H1 (cell line): ENCODE data around the gene TMEM30A. TPM values are rescaled to one million over a fixed set of nuclear protein-coding genes. Genes with fewer than 3 reads are reported as not detected.

Source experiments
- CTCF ChIA-PET: fragments of 300-600 bp; sonication (Branson Sonifier 250); formaldehyde crosslinking; loops from one replicate; lab custom pipeline; 2021; ENCODE audit not compliant: partially characterized antibody; lab: Charles Lee
- POLR2A ChIA-PET: fragments of 300-600 bp; sonication (Branson Sonifier 250); formaldehyde crosslinking; loops from one replicate; lab custom pipeline; 2021; ENCODE audit warnings: inconsistent platforms; ENCODE audit not compliant: partially characterized antibody; lab: Charles Lee
- DNase-seq, 2 experiments: peaks; one replicate each; pipeline versions ENCODE4 v3.0.0 to v3.0.0-alpha.2; 2010 to 2022; ENCODE audit warnings: low spot score in 2 of 2, low read depth in 1 of 2, mixed read lengths in 1 of 2
- FAIRE-seq: peaks from 2 replicates; lab custom pipeline; 2011; peaks lifted over from hg19 to GRCh38; lab: Jason Lieb, UNC
- H2AFZ ChIP-seq: 2 replicates; pipeline ENCODE4 v1.8.1; 2012; ENCODE audit warnings: low read length, inconsistent platforms
- H2AK5ac ChIP-seq: 2 replicates; pipeline ENCODE4 v1.6.1; 2013; ENCODE audit warnings: low read depth, low read length
- H2BK120ac ChIP-seq: replicated peaks from 2 replicates; pipeline ENCODE3; 2013; ENCODE audit warnings: low read depth, low read length, inconsistent platforms
- H2BK12ac ChIP-seq: 2 replicates; pipeline ENCODE4 v1.6.1; 2013; ENCODE audit warnings: low read depth, low read length
- H2BK15ac ChIP-seq: 2 replicates; pipeline ENCODE4 v1.6.1; 2013; ENCODE audit warnings: low read length
- H2BK20ac ChIP-seq: 2 replicates; pipeline ENCODE4 v1.6.1; 2013; ENCODE audit warnings: low read length
- H2BK5ac ChIP-seq: 2 replicates; pipeline ENCODE4 v1.6.1; 2013; ENCODE audit warnings: low read depth, low read length
- H3K14ac ChIP-seq: 2 replicates; pipeline ENCODE4 v1.6.1; 2013; ENCODE audit warnings: inconsistent platforms; ENCODE audit not compliant: insufficient read length
- H3K18ac ChIP-seq: 2 replicates; pipeline ENCODE4 v1.6.1; 2013; ENCODE audit warnings: low read length; ENCODE audit errors: extremely low read depth
- H3K23ac ChIP-seq: 2 replicates; pipeline ENCODE4 v1.6.1; 2013; ENCODE audit warnings: inconsistent platforms; ENCODE audit not compliant: insufficient read length
- H3K23me2 ChIP-seq: 2 replicates; pipeline ENCODE4 v1.6.1; 2013; ENCODE audit warnings: low read depth, low read length
- H3K27ac ChIP-seq: 2 replicates; pipeline ENCODE4 v1.6.1; 2011; ENCODE audit warnings: low read depth, low read length, inconsistent platforms
- H3K27me3 ChIP-seq, 4 experiments: replicated peaks in 1 of 4; 1 replicate in 1 of 4; 2 replicates in 3 of 4; pipeline versions ENCODE4 v1.6.1 to v1.8.1; 2011 to 2013; ENCODE audit warnings: low read length in 3 of 4, mild to moderate bottlenecking in 3 of 4, inconsistent platforms in 2 of 4, mixed read lengths in 2 of 4, moderate library complexity in 1 of 4; ENCODE audit not compliant: control insufficient read depth in 3 of 4, insufficient read depth in 3 of 4; ENCODE audit errors: extremely low read depth in 1 of 4
- H3K36me3 ChIP-seq, 4 experiments: 2 replicates each; pipeline versions ENCODE4 v1.6.1 to v1.8.1; 2011 to 2013; ENCODE audit warnings: mild to moderate bottlenecking in 4 of 4, low read length in 3 of 4, moderate library complexity in 2 of 4, control low read depth in 1 of 4, inconsistent platforms in 1 of 4; ENCODE audit not compliant: insufficient read depth in 4 of 4, control insufficient read depth in 2 of 4
- H3K4ac ChIP-seq: replicated peaks from 2 replicates; pipeline ENCODE3; 2013; ENCODE audit warnings: low read length, low read depth, mixed read lengths, inconsistent platforms; ENCODE audit not compliant: insufficient read length
- H3K4me1 ChIP-seq, 4 experiments: replicated peaks in 1 of 4; 1 replicate in 1 of 4; 2 replicates in 3 of 4; pipeline versions ENCODE4 v1.6.1 to v1.8.1; 2011 to 2013; ENCODE audit warnings: low read length in 3 of 4, inconsistent platforms in 2 of 4, mixed read lengths in 1 of 4; ENCODE audit not compliant: insufficient read depth in 4 of 4, control insufficient read depth in 3 of 4
- H3K4me2 ChIP-seq, 2 experiments: 2 replicates each; pipeline versions ENCODE4 v1.6.1 to v1.8.1; 2011 to 2013; ENCODE audit warnings: low read depth in 2 of 2, low read length in 2 of 2, control low read depth in 1 of 2, inconsistent platforms in 1 of 2, mild to moderate bottlenecking in 1 of 2; ENCODE audit not compliant: insufficient read depth in 1 of 2
- H3K4me3 ChIP-seq, 4 experiments: fragments of 200-600, 300-600 bp in 1 of 4; sonication (generic), shearing (Covaris generic), sonication (Bioruptor Twin) in 1 of 4; 2 replicates each; pipeline versions ENCODE4 v1.5.1 to v1.8.1; 2011 to 2016; ENCODE audit warnings: low read length in 4 of 4, low read depth in 3 of 4, control low read depth in 2 of 4, inconsistent platforms in 2 of 4, mild to moderate bottlenecking in 2 of 4, mixed read lengths in 1 of 4, moderate library complexity in 1 of 4; ENCODE audit not compliant: insufficient read depth in 2 of 4; ENCODE audit errors: extremely low read depth in 1 of 4
- H3K56ac ChIP-seq: replicated peaks from 2 replicates; pipeline ENCODE3; 2013; ENCODE audit warnings: low read depth, mild to moderate bottlenecking, mixed read lengths, low read length, inconsistent platforms; ENCODE audit not compliant: insufficient read length
- H3K79me1 ChIP-seq: 2 replicates; pipeline ENCODE4 v1.6.1; 2013; ENCODE audit warnings: low read depth, low read length, control low read depth
- H3K79me2 ChIP-seq, 2 experiments: 2 replicates each; pipeline versions ENCODE4 v1.6.1 to v1.8.1; 2012 to 2013; ENCODE audit warnings: low read length in 2 of 2, mild to moderate bottlenecking in 2 of 2, inconsistent platforms in 1 of 2; ENCODE audit not compliant: insufficient read depth in 2 of 2, control insufficient read depth in 1 of 2
- H3K9ac ChIP-seq, 4 experiments: replicated peaks in 1 of 4; 1 replicate in 1 of 4; 2 replicates in 3 of 4; pipeline versions ENCODE4 v1.6.1 to v1.8.1; 2011 to 2013; ENCODE audit warnings: low read depth in 3 of 4, low read length in 3 of 4, control low read depth in 2 of 4, mild to moderate bottlenecking in 2 of 4, moderate library complexity in 2 of 4, inconsistent platforms in 1 of 4; ENCODE audit errors: extremely low read depth in 1 of 4
- H3K9me3 ChIP-seq, 2 experiments: 2 replicates each; pipeline versions ENCODE4 v1.6.1 to v1.8.1; 2012 to 2013; ENCODE audit warnings: mild to moderate bottlenecking in 2 of 2, moderate library complexity in 2 of 2, control low read depth in 1 of 2, inconsistent platforms in 1 of 2, low read depth in 1 of 2, low read length in 1 of 2, mixed read lengths in 1 of 2; ENCODE audit not compliant: insufficient read depth in 2 of 2
- H4K20me1 ChIP-seq, 2 experiments: replicated peaks in 1 of 2; 2 replicates each; pipeline versions ENCODE3 to v1.8.1; 2011 to 2013; ENCODE audit warnings: inconsistent platforms in 2 of 2, low read length in 2 of 2, mild to moderate bottlenecking in 1 of 2; ENCODE audit not compliant: insufficient read depth in 2 of 2, control insufficient read depth in 1 of 2
- H4K5ac ChIP-seq: 2 replicates; pipeline ENCODE4 v1.6.1; 2013; ENCODE audit warnings: low read length, low read depth, mixed read lengths, inconsistent platforms; ENCODE audit not compliant: insufficient read length
- H4K8ac ChIP-seq: 2 replicates; pipeline ENCODE4 v1.8.0; 2013; ENCODE audit warnings: mild to moderate bottlenecking, moderate library complexity, low read length, inconsistent platforms; ENCODE audit not compliant: insufficient read depth; ENCODE audit errors: extremely low read depth
- H4K91ac ChIP-seq: replicated peaks from 2 replicates; pipeline ENCODE3; 2013; ENCODE audit warnings: low read length, mixed read lengths, inconsistent platforms; ENCODE audit not compliant: insufficient read length
- ASH2L ChIP-seq: fragments of 200-600, 300-600 bp; sonication (generic); IDR thresholded peaks from one replicate; pipeline ENCODE4 v1.7.1; 2017; ENCODE audit warnings: low read length
- EGR1 ChIP-seq: IDR thresholded peaks from 2 replicates; pipeline ENCODE4 v1.6.1; 2011; ENCODE audit warnings: low read depth, low read length, borderline replicate concordance
- EZH2 ChIP-seq: fragments of 200-600 bp; sonication (generic); IDR thresholded peaks from 2 replicates; pipeline ENCODE4 v1.7.1; 2012; ENCODE audit warnings: low read depth, mild to moderate bottlenecking, moderate library complexity, low read length, inconsistent platforms; ENCODE audit not compliant: severe bottlenecking
- HDAC2 ChIP-seq, 2 experiments: fragments of 300-600 bp in 1 of 2; sonication (generic) in 1 of 2; IDR thresholded peaks; 2 replicates each; pipeline ENCODE4 v1.6.1; 2011 to 2012; ENCODE audit warnings: low read depth in 2 of 2, low read length in 2 of 2, mild to moderate bottlenecking in 2 of 2, moderate library complexity in 2 of 2, borderline replicate concordance in 1 of 2, inconsistent platforms in 1 of 2
- HDAC6 ChIP-seq: IDR thresholded peaks from one replicate; pipeline ENCODE4 v1.7.1; 2012; ENCODE audit warnings: low read depth, mild to moderate bottlenecking, inconsistent platforms, low read length, moderate library complexity
- MAFK ChIP-seq: IDR thresholded peaks from 2 replicates; pipeline ENCODE4 v1.6.1; 2012; ENCODE audit warnings: low read depth, mild to moderate bottlenecking, improper control_type of control experiment, low read length
- POU5F1 ChIP-seq: IDR thresholded peaks from 2 replicates; pipeline ENCODE4 v1.6.1; 2011; ENCODE audit warnings: low read depth, mild to moderate bottlenecking, low read length, moderate library complexity
- SIX5 ChIP-seq: IDR thresholded peaks from 2 replicates; pipeline ENCODE4 v1.6.1; 2011; ENCODE audit warnings: mild to moderate bottlenecking, low read depth, low read length
- TCF12 ChIP-seq: IDR thresholded peaks from 2 replicates; pipeline ENCODE4 v1.6.1; 2011; ENCODE audit warnings: low read depth, mild to moderate bottlenecking, low read length
- YY1 ChIP-seq: IDR thresholded peaks from 2 replicates; pipeline ENCODE4 v1.6.1; 2011; ENCODE audit warnings: low read depth, mild to moderate bottlenecking, low read length
- WGBS, 2 experiments: shearing (Covaris generic) in 1 of 2; methylation state at CpG; one replicate each; pipeline versions ENCODE4 v1.1.6 to v1.1.7; 2013 to 2015; ENCODE audit warnings: low lambda C conversion rate in 2 of 2, mixed read lengths in 2 of 2, inconsistent platforms in 1 of 2, low coverage in 1 of 2, missing lambda C conversion rate in 1 of 2; ENCODE audit not compliant: insufficient replicate concordance in 2 of 2, insufficient coverage in 1 of 2, insufficient read length in 1 of 2; ENCODE audit errors: extremely low coverage in 1 of 2, missing lambda C conversion rate in 1 of 2; 5-methylcytosine and 5-hydroxymethylcytosine counted together
- polyA plus RNA-seq, 7 experiments: library from polyadenylated mRNA; depleted of rRNA in 3 of 7; stranded (reverse) in 5 of 7; unstranded in 2 of 7; fragments of >200 nt in 5 of 7; fragments of 200-250 nt in 2 of 7; gene quantifications; 1 replicate in 5 of 7; 2 replicates in 1 of 7; 4 replicates in 1 of 7; pipeline versions ENCODE4 v1.2.1 to v1.2.3, GENCODE V29; 2011 to 2013; ENCODE audit warnings: missing spikeins in 2 of 7, mixed read lengths in 2 of 7
- total RNA-seq: library from RNA; stranded (reverse); fragmentation: NEBNext Ultra II Directional; extraction: Animal tissue kit (Norgen Biotek cat#: 25700); gene quantifications from 2 replicates; pipeline ENCODE4 v1.2.1, GENCODE V29; 2021
- TF ChIP-seq, protein P1 (sequence below), 3 experiments: IDR thresholded peaks; 1 replicate in 2 of 3; 2 replicates in 1 of 3; pipeline versions ENCODE4 v1.5.1 to v1.6.1; 2011; ENCODE audit warnings: low read length in 3 of 3, mild to moderate bottlenecking in 3 of 3, inconsistent platforms in 2 of 3, low read depth in 1 of 3, moderate library complexity in 1 of 3; ENCODE audit not compliant: insufficient read depth in 1 of 3; ENCODE audit errors: control extremely low read depth in 1 of 3

TMEM30A gene
- total and polyA plus RNA-seq, 2 of the 8 experiments (the other 6 are each of a cell fraction or from before 2014, with no cell fraction given) = 10.5 to 71.0 TPM

DNA sequence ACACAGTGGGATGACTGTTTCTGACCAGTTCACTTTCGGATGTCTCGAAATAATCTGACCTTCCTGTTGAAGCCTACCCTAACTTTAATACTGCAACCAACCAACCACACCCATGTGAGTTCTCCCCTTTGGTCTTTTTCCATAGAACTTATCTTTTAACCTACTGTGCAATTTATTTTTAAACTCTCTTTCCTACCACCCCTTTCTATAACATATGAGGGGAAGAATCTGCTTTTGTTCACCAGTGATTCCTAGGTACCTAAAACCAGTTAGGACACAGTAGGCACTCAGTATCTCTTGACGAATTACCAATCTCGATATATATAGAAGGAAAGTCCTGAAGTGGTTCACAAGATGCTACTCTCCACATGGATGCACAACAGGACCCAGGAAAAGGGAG, 48.0 kb downstream of the TMEM30A start:
- no peaks in the 10 kb centered on the region for H3K9me3 ChIP-seq
- ChIA-PET CTCF (interaction anchor here (0.8 kb wide), 1 partner anchor 129 kb away, joined by 3 read pairs; no protein-coding TSS in a partner anchor), POLR2A (interaction anchor here (4.6 kb wide), 1 partner anchor 8 kb away, joined by 35 read pairs; the partner anchor contains the start of gene COX7A2)
- H4K20me1 ChIP-seq = peaks cover 0 to 1% of the 10 kb centered on the region in 2 experiments
- 92% methylated on average over 4 of the region's 4 CpGs; no CpG with 5 or more reads in 1 of the 2 experiments for WGBS, 2 experiments
- H3K4me3 ChIP-seq = no peak overlapping the region
- H3K36me3 ChIP-seq = peaks cover 6 to 43% (median 23%) of the 10 kb centered on the region in 4 experiments; a peak in 7 of 8 replicates
- H3K9ac ChIP-seq = no peak overlapping the region
- no peak overlapping the region for H3K4me2 ChIP-seq
- H2BK120ac ChIP-seq = no peak overlapping the region
- H2AFZ ChIP-seq = no peak overlapping the region
- no peak overlapping the region for H3K4ac ChIP-seq
- no peak overlapping the region for H3K27ac ChIP-seq
- DNase-seq (no peak), FAIRE-seq (no peak)
- no peak overlapping the region for H3K18ac ChIP-seq
- no peak overlapping the region for H3K23ac ChIP-seq
- no peak overlapping the region for H4K5ac ChIP-seq
- peaks cover 0 to 1% (median 0%) of the 10 kb centered on the region in 4 experiments; a peak in 1 of 7 replicates for H3K27me3 ChIP-seq
- peaks cover 0 to 17% of the 10 kb centered on the region in 2 experiments; a peak in 2 of 4 replicates for H3K79me2 ChIP-seq
- no peak overlapping the region for H4K8ac ChIP-seq
- no peak overlapping the region for H3K14ac ChIP-seq
- H2AK5ac ChIP-seq = no peak overlapping the region
- H2BK5ac ChIP-seq = no peak overlapping the region
- H3K4me1 ChIP-seq = peaks cover 0 to 7% (median 4%) of the 10 kb centered on the region in 4 experiments; a peak in 2 of 7 replicates
- no peaks in the 10 kb centered on the region for H3K79me1 ChIP-seq
- no peak overlapping the region for H2BK12ac ChIP-seq
- H2BK20ac ChIP-seq = no peak overlapping the region
- no peak overlapping the region for H4K91ac ChIP-seq
- no peak overlapping the region for H3K56ac ChIP-seq
- no peaks in the 10 kb centered on the region for H3K23me2 ChIP-seq
- no peak overlapping the region for H2BK15ac ChIP-seq
- TF ChIP-seq HDAC6 (no peak), POU5F1 (no peak), ASH2L (no peak), YY1 (no peak), MAFK (no peak), EGR1 (no peak), TCF12 (no peak), HDAC2 (IDR thresholded peaks at IDR 0.05; ENCODE audit: borderline replicate concordance in 1 of 2, low read depth in 2 of 2, low read length in 2 of 2) (no peak), EZH2 (no peak), SIX5 (no peak)
- TF ChIP-seq, protein P1, sequence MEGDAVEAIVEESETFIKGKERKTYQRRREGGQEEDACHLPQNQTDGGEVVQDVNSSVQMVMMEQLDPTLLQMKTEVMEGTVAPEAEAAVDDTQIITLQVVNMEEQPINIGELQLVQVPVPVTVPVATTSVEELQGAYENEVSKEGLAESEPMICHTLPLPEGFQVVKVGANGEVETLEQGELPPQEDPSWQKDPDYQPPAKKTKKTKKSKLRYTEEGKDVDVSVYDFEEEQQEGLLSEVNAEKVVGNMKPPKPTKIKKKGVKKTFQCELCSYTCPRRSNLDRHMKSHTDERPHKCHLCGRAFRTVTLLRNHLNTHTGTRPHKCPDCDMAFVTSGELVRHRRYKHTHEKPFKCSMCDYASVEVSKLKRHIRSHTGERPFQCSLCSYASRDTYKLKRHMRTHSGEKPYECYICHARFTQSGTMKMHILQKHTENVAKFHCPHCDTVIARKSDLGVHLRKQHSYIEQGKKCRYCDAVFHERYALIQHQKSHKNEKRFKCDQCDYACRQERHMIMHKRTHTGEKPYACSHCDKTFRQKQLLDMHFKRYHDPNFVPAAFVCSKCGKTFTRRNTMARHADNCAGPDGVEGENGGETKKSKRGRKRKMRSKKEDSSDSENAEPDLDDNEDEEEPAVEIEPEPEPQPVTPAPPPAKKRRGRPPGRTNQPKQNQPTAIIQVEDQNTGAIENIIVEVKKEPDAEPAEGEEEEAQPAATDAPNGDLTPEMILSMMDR (IDR thresholded peaks at IDR 0.05; ENCODE audit: control extremely low read depth in 1 of 3, insufficient read depth in 1 of 3, low read depth in 1 of 3, low read length in 3 of 3) = no peak
